Activated CD4-positive, CD25-positive, alpha-beta regulatory T cell (primary cell): Measurements from ENCODE around the gene GAR1.
"Not testable (repeated sequence)": the region's sequence is repeated elsewhere in the genome, so short reads cannot be mapped to it uniquely, and the experiment has no call there.

Source experiments
- DNase-seq, 4 experiments: peaks; one replicate each; lab custom pipeline; 2025; lab: John Stamatoyannopoulos, UW

GAR1 gene

DNA sequence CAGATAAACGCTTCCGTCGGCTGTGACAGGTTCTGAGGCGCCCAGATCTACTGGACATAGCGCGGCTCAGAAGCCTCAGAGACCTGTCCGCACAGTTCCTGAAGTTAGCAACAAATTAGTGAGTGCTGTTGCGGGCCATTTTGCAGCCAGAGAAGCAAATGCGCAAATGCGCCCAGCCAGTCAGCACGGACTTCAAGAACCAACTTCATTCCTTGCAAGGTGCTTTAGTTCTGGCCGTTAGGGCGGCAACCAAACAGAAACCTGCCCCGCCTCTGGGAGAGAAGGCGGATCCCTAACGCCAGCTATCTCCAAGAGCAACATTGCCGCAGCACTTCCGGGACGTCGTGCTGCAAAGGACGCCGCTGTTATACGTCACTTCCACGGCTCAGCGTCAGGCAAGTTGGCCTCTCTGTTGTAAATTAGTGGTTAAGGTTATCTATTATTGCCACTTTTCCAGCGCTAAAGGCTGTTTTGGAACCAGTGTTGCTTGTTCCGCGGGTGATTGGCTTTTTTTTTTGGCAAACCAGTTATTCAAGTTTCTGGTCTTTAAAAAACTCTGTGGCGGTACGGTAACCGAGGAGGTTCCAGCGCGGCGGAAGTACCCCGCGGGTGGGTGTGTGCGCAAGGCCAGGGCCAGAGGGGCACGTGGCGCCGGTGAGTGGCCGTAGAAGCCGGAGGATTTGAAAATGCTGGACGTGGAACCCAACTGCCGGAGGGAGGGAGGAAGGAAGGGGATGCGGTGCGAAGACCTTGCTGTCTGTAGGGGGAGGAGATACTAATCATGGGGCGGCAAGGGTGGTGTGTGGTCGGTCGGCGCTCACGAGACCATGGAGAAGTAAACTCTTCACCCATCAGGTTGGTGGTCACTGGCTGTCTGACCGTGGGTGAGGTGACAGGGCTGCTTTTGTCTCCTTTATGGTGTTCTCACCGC, at the start of gene GAR1:
GAR1 (plus strand) TSS at position 612 of the 931 bp plus-strand sequence. CDS start 403 bp downstream, outside the sequence.
- DNase-seq: peak; percentile 62 to 72 (median 66)

DNA sequence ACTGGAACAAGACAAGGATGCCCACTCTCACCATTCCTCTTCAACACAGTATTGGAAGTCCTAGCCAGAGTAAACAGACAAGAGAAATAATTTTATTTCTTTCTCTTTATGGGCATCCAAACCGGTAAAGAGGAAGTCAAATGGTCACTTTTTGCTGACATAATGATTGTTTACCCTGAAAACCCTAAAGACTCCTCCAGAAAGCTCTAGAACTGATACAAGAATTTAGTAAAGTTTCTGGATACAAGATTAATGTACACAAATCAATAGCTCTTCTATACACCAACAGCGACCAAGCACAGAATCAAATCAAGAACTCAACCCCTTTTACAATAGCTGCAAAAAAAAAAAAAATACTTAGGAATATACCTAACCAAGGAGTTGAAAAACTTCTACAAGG, 33.5 kb upstream of the GAR1 start:
- DNase-seq: not testable (repeated sequence)

GRCh38 chr4:109786846-109787245, 28.7 kb upstream of the GAR1 start:
- no peak for DNase-seq

GRCh38 chr4:109787807-109788206, 27.8 kb upstream of the GAR1 start:
- no peak for DNase-seq

GRCh38 chr4:109795059-109795458, 20.5 kb upstream of the GAR1 start:
- DNase-seq: no peak

- no peak for DNase-seq
Observed at GRCh38 chr4:109798866-109799265, 16.7 kb upstream of the GAR1 start.

DNA sequence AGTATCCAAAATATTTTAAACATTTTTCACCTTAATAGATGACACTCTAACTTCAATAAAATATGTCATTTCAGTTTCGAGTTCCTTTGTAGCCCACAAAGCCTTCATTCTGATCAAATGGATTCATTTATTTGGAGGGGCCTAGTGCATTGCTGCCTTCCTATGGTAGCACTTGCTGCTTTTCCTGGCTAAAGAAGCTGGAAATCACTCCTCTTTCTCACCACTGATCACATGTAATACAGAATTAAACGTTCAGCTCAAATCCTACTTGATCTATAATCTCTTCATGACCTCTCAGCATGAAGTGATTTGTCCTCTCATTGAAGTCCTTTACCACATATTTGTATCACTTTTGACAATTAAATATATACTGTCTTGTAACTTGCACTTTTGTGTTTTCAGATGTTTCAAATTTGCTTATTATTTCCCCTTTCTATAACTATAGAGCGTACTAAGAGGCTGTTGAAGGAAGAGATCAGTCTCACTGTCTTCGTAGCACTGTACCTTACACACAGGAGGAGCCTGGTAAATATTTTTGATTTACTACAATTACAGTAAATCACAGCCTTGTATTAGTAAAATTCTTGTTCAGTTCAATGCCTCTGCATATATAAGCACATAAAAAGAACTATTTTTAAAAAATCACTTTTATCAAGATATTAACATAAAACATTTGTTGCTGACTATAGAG, 14.3 kb upstream of the GAR1 start:
- no peak for DNase-seq

DNA sequence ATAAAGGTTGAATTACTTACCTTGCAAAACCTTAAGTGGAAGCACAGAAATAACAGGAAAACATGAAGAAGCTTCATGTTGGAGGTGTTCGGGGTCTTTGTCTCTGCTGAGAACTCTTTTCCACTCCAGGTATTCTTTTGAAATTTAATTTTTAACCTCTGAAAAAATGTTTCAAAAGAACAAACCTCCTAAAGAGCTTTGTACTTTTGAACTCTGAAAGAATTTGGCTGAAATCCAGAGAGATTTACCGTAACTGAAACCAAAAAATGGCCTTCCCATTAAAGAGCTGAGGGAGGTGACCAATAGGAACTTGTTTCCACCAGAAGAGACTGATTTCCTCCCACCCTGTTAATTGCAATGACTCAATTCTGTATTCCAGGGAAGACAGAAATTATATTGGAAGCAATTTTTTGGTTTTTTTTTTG, 13.7 kb upstream of the GAR1 start, which contains the start of gene CFI:
CFI (minus strand) TSS at position 105 of the 425 bp plus-strand sequence; CDS start at position 77, 28 bp downstream.
- no peak for DNase-seq

DNA sequence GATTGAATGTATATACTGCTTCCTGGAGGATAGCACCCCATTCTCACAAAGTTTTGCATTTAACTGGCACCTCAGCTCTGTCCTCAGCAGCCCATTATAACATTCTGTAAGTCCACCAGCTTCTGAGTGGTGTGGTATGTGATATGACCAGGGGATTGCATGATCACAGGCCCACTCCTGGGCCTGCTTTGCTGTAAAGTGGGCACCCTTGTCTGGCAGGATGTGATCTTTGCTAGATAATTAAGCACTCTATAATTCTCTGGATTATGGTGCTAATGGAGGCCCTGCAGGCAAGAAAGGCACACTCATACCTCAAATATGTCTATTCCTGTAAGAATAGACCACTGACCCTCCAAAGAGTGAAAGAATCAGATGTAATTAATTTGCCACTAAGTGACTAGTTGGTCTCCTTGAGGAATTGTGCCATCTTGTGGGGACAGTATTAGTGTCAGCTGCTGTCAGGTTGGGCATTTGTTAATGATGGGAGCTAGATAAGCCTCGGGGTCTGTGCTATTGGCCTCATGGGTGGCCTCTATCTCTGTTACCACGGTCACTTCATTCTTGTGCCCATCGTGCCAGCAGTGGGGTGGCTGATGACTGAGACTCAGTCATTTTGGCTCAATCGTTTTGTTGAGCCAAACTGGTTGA, 11.5 kb upstream of the GAR1 start:
- no peak for DNase-seq

DNA sequence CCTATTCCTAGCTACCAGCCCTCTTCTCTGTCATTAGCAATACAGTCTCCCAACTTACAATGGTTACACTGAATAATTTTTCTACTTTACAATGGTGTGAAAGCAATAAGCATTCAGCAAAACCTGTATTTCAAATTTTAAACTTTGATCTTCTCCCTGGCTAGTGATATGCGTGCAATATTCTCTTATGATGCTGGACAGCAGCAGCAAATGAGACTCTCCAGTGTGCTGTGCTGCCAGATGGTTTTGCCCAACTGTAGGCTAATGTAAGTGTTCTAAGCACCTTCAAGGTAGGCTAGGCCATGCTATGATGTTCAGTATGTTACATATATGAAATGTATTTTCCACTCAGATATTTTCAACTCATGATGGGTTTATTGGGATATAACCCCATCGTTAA, 5.9 kb upstream of the GAR1 start:
- DNase-seq: no peak

DNA sequence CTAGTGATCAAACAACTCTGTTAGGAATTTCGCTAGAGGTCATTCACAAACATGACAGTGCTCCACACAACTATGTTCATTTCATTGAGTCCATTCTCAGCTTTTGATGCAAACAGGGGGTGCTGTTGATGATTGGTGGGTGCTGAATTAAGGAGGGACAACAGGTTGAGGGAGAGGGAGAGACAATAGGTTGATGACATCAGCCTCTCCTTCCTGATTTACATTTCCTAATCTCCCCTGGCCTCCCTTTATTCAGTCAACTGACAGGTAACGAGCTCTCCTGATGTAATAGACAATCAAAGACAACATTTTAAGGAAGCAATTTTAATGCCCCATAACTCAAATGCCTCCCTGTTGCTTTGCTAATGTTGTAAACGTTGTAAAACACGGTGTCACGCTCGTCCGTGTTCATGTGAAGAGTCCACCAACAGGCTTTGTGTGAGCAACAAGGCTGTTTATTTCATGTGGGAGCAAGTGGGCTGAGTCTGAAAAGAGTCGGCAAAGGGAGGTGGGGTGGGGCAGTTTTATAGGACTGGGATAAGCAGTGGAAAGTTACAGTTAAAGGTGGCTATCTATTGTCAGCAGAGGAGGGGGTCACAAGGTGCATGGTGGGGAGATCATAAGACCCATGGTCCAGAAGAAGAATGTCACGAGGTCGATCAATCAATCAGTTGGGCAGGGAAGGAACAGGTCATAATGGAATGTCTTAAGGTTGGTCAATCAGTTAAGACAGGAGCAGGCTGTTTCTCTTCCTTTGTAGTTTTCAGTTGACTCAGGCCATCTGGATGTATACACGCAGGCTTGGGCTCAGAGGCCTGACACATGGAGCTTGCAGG, 4.8 kb upstream of the GAR1 start:
- DNase-seq: no peak

DNA sequence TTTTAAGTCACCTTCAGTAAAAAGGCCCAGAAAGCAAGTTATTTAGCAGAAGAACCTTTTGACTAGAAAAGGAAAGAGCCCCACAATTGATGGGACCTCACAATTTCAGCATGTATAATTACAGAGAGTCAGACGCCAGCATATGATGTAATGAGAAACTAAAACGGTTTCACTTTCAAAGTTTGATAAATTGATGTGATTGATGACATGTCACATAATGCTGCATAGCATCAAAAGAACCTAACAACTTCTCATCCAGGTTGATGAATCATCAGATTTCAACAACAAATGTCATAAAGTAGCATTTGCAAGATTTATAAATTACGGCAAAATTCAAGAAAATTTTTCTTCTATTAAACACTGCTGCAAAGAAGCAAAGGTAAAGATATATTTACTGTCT, 3.9 kb upstream of the GAR1 start:
- DNase-seq: no peak

GRCh38 chr4:109816082-109816442, 500 bp downstream of the GAR1 start:
- DNase-seq: peak; percentile 1 to 4 (median 2)

DNA sequence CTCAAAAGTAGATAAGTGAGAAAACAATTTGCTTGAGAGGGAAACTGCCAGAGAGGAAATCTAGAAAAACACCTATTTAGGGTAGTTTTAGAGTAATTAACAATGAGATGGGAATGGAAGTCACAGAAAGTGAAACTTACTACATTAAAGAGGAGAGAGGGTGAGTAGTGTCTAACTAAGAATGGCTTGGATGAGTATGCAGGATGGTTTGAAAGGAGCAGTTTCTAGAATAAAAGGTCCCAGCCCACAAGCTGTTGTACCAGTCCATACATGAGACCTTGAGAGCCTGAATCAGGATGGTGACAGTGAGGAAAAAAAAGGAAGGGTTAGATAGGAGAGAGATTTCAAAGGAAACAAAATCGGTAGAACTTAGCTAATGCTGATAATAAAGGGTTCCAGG, 1.3 kb downstream of the GAR1 start:
- DNase-seq: no peak

DNA sequence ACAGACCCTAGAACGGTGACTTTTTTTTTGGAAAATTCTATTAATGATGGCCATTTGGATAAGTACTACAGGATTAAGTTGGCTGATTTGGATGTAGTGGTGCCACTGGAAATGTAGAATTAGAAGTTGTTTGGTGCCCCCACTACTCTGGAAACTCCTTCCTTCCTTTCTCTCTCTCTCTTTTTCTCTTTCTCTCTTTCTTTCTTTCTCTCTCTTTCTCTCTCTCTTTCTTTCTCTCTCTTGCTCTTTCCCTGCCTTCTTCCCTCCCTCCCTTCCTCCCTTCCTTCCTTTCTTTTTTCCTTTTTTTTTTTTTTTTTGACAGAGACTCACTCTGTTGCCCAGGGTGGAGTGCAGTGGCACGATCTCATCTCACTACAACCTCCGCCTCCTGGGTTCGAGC, 2.7 kb downstream of the GAR1 start:
- no peak for DNase-seq

- DNase-seq: no peak
Observed at GRCh38 chr4:109820563-109820962, 5.0 kb downstream of the GAR1 start.

- no peak for DNase-seq
Observed at GRCh38 chr4:109821185-109821584, 5.6 kb downstream of the GAR1 start.

- DNase-seq: no peak
Observed at GRCh38 chr4:109826719-109827118, 11.2 kb downstream of the GAR1 start.

GRCh38 chr4:109827672-109828071, 12.1 kb downstream of the GAR1 start, which contains the start of gene RRH:
Gene RRH (plus strand): TSS chr4:109827972. CDS start chr4:109828028, 56 bp downstream.
- DNase-seq: no peak

- no peak for DNase-seq
Observed at GRCh38 chr4:109833756-109834155, 18.2 kb downstream of the GAR1 start.

- no peak for DNase-seq
Observed at GRCh38 chr4:109836985-109837384, 21.4 kb downstream of the GAR1 start.
